ENCODE results near the gene FTO.

FTO gene

DNA sequence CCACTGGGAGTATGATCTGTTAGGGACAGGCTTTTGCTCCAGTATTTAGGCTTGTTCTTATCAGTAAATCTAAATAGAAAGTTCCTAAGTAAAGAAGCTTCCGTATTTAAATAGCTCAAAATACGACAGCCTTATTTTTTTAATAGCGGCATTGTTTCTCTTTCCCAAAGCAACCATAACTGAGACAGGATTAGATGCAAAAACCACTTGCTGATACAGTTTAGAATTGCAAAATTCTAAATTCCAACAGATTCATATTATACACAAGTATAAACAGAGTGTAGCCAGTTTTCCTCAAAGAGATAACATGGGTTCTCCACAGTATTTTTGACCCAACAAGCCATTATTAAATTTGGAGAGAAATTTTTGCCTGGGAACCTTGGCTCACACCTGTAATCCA lies 276.7 kb downstream of the FTO start:
- Histone ChIP-seq H3K27ac (ENCODE audit: low read length) (no peak overlapping the region), H3K4me3 (ENCODE audit: low read depth in 1 of 2, low read length in 2 of 2) (no peak overlapping the region), H3K27me3 (ENCODE audit: low read depth, low read length) (no peaks in the 10 kb centered on the region), H3K36me3 (ENCODE audit: control insufficient read depth in 1 of 2, insufficient read depth in 2 of 2, low read length in 2 of 2) (no peaks in the 10 kb centered on the region), H3K4me1 (ENCODE audit: control insufficient read depth in 1 of 2, insufficient read depth in 2 of 2, low read length in 2 of 2) (no peaks in the 10 kb centered on the region), H3K9me3 (ENCODE audit: control insufficient read depth in 1 of 2, low read length in 2 of 2) (no peaks in the 10 kb centered on the region)

DNA sequence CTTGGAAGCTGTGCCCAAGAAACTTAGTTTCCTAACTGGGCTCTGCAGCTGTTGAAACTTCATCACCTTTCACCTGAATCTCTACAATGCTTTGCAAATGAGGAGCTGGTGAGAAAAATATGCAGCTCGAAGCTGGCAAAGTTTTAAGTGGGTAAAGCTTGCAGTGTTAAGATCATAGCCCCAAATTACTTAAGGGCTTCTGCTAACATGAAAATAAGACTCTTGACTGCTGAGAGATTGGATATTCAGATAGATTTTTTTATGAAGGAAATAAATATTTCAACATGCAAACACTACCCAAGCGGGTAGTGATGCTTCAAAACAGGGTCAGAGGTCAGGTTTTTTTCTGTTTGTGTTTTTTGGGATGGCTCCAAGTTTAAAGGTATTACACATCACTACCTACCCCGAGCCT lies 278.7 kb downstream of the FTO start:
- Histone ChIP-seq H3K9me3 (ENCODE audit: control insufficient read depth in 1 of 2, low read length in 2 of 2) (no peaks in the 10 kb centered on the region), H3K27ac (ENCODE audit: low read length) (no peak overlapping the region), H3K27me3 (ENCODE audit: low read depth, low read length) (no peaks in the 10 kb centered on the region), H3K4me3 (ENCODE audit: low read depth in 1 of 2, low read length in 2 of 2) (no peak overlapping the region), H3K36me3 (ENCODE audit: control insufficient read depth in 1 of 2, insufficient read depth in 2 of 2, low read length in 2 of 2) (no peaks in the 10 kb centered on the region), H3K4me1 (ENCODE audit: control insufficient read depth in 1 of 2, insufficient read depth in 2 of 2, low read length in 2 of 2) (no peaks in the 10 kb centered on the region)

DNA sequence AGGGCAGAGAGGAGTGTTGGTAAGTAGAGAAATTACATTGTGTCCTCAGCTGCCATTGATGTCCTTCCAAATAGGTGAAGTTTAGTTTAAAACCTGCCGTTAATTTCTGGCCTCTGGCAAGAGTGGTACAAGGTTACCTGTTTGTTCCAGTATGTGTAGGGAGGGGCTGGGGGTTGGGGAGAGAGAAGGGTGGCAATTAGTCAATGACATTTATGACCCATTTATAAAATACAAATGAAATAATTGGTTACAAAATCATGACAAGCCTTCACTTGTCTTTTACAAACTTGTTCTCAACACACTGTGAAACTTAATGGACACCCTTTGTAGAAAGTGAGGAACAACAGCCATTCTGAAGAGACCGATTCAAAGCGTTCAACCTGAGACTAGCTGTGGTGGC lies 281.0 kb downstream of the FTO start:
- H3K9me3 ChIP-seq (ENCODE audit: control insufficient read depth in 1 of 2, low read length in 2 of 2) = no peaks in the 10 kb centered on the region
- no peak overlapping the region for H3K4me3 ChIP-seq (ENCODE audit: low read depth in 1 of 2, low read length in 2 of 2)
- H3K4me1 ChIP-seq (ENCODE audit: control insufficient read depth in 1 of 2, insufficient read depth in 2 of 2, low read length in 2 of 2) = no peaks in the 10 kb centered on the region
- no peaks in the 10 kb centered on the region for H3K36me3 ChIP-seq (ENCODE audit: control insufficient read depth in 1 of 2, insufficient read depth in 2 of 2, low read length in 2 of 2)
- H3K27me3 ChIP-seq (ENCODE audit: low read depth, low read length) = no peaks in the 10 kb centered on the region
- no peak overlapping the region for H3K27ac ChIP-seq (ENCODE audit: low read length)

DNA sequence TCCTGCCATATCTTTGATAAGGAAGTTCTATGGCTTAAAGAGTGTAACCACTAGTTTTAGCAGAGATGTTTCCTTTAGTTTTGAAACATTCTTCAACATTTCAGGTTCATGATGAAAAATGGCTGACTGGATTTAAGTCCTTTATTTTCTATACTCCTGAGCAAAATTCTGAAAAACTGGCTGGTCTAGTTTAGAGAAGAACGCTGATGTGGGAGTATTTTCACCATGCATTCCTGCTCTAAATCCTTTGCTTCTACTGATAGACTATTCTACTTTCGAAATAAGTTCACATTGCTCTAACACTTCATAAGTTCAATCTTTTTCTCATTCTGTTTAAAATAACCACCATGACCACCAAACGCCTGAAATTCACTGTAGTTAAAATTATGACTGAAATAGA lies 281.9 kb downstream of the FTO start:
- H3K4me1 ChIP-seq (ENCODE audit: control insufficient read depth in 1 of 2, insufficient read depth in 2 of 2, low read length in 2 of 2) = peaks cover 0 to under 1% of the 10 kb centered on the region in 2 donors
- H3K9me3 ChIP-seq (ENCODE audit: control insufficient read depth in 1 of 2, low read length in 2 of 2) = no peaks in the 10 kb centered on the region
- H3K36me3 ChIP-seq (ENCODE audit: control insufficient read depth in 1 of 2, insufficient read depth in 2 of 2, low read length in 2 of 2) = no peaks in the 10 kb centered on the region
- H3K27ac ChIP-seq (ENCODE audit: low read length) = no peak overlapping the region
- no peaks in the 10 kb centered on the region for H3K27me3 ChIP-seq (ENCODE audit: low read depth, low read length)
- no peak overlapping the region for H3K4me3 ChIP-seq (ENCODE audit: low read depth in 1 of 2, low read length in 2 of 2)

DNA sequence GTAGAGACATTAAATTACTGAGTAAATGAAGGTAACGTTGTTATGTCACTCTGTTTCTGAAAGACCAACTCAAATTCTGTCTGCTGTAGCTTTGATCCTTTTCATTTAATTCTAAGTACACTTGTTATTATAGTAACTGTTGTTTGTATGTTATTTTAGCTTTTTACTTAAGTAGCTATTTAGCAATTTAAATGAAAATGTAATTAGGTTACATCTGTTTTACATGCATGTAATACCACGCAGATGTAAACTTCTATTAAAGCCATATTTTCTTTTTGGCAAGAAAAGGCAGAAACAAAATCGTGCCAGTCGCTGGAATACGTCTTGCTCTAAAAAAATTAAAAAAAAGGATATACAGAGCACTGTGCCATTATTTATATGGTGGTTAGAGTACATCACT lies 282.8 kb downstream of the FTO start:
- H3K4me1 ChIP-seq (ENCODE audit: control insufficient read depth in 1 of 2, insufficient read depth in 2 of 2, low read length in 2 of 2) = peaks cover 0 to 10% of the 10 kb centered on the region in 2 donors
- no peak overlapping the region for H3K27ac ChIP-seq (ENCODE audit: low read length)
- no peaks in the 10 kb centered on the region for H3K9me3 ChIP-seq (ENCODE audit: control insufficient read depth in 1 of 2, low read length in 2 of 2)
- H3K27me3 ChIP-seq (ENCODE audit: low read depth, low read length) = no peaks in the 10 kb centered on the region
- H3K4me3 ChIP-seq (ENCODE audit: low read depth in 1 of 2, low read length in 2 of 2) = no peak overlapping the region
- no peaks in the 10 kb centered on the region for H3K36me3 ChIP-seq (ENCODE audit: control insufficient read depth in 1 of 2, insufficient read depth in 2 of 2, low read length in 2 of 2)

DNA sequence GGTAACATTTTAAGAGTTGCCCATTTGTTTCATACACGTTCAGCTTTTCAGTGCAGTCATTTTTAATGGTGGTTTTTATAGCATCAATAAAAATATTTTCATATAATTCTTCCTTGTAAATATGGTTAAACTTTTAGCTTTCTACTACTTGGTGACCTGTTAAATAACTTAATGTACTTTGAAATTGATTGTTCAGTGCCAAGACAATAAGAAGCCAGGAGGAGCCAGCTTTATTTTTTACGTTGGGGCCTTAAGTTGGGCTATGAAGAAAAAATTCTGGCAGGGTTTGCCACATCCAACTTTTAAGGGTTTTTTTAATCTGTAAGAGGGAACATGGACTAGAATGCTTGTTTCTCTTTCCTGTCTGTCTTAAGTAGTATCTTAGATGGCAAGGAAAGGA lies 284.2 kb downstream of the FTO start:
- H3K27me3 ChIP-seq (ENCODE audit: low read depth, low read length) = no peaks in the 10 kb centered on the region
- no peaks in the 10 kb centered on the region for H3K36me3 ChIP-seq (ENCODE audit: control insufficient read depth in 1 of 2, insufficient read depth in 2 of 2, low read length in 2 of 2)
- no peaks in the 10 kb centered on the region for H3K9me3 ChIP-seq (ENCODE audit: control insufficient read depth in 1 of 2, low read length in 2 of 2)
- H3K4me1 ChIP-seq (ENCODE audit: control insufficient read depth in 1 of 2, insufficient read depth in 2 of 2, low read length in 2 of 2) = peaks cover 0 to 12% of the 10 kb centered on the region in 2 donors
- H3K4me3 ChIP-seq (ENCODE audit: low read depth in 1 of 2, low read length in 2 of 2) = no peak overlapping the region
- H3K27ac ChIP-seq (ENCODE audit: low read length) = no peak overlapping the region

DNA sequence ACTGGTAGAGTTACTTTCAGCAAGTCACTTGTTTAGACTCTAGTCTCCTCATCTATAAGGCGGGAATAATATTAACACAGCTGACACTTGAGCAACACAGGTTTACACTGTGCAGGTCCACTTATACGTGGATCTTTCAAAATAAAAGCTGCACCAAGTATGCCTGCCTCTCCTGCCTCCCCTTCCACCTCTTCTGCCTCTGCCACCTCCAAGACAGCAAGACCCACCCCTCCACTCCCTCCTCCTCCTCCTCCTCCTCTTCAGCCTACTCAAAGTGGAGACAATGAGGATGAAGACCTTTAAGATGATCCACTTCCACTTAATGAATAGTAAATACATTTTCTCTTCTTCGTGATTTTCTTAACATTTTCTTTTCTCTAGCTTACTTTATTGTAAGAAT lies 285.6 kb downstream of the FTO start:
- Histone ChIP-seq H3K9me3 (ENCODE audit: control insufficient read depth in 1 of 2, low read length in 2 of 2) (no peaks in the 10 kb centered on the region), H3K27me3 (ENCODE audit: low read depth, low read length) (no peaks in the 10 kb centered on the region), H3K27ac (ENCODE audit: low read length) (no peak overlapping the region), H3K36me3 (ENCODE audit: control insufficient read depth in 1 of 2, insufficient read depth in 2 of 2, low read length in 2 of 2) (no peaks in the 10 kb centered on the region), H3K4me1 (ENCODE audit: control insufficient read depth in 1 of 2, insufficient read depth in 2 of 2, low read length in 2 of 2) (peaks cover 0 to 12% of the 10 kb centered on the region in 2 donors), H3K4me3 (ENCODE audit: low read depth in 1 of 2, low read length in 2 of 2) (no peak overlapping the region)

DNA sequence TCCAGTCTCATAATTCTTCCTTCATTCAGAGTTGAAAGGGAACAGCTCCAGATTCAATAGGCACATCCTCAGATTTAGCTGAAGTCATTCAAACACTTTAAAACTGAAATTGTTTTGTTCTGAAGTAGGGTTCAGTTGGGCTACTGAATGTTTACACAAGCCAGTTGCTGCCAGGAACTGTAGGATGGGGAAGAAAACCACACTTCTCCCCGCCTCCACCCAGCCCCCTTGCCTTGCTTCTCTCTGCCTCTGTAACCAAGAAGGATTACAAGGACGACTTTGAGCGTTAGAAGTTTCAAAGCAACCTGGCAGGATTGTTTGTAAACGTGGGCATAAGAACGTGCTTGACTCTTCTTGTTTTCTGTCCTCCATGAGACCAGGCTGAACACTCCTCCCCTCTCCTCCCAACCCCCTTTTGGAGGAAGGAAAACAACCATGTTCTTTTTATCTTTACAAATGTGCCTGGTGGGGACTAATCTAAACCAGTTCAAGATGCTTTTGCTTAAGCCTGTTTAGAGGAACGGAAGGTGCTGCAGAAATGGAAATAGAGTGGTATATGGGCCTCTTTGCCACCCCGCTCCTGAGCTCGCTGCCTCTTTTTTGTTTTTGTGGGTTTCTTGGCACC lies 287.9 kb downstream of the FTO start:
- H3K27me3 ChIP-seq (ENCODE audit: low read depth, low read length) = no peaks in the 10 kb centered on the region
- H3K36me3 ChIP-seq (ENCODE audit: control insufficient read depth in 1 of 2, insufficient read depth in 2 of 2, low read length in 2 of 2) = no peaks in the 10 kb centered on the region
- H3K4me1 ChIP-seq (ENCODE audit: control insufficient read depth in 1 of 2, insufficient read depth in 2 of 2, low read length in 2 of 2) = peaks cover 0 to 12% of the 10 kb centered on the region in 2 donors
- no peaks in the 10 kb centered on the region for H3K9me3 ChIP-seq (ENCODE audit: control insufficient read depth in 1 of 2, low read length in 2 of 2)
- no peak overlapping the region for H3K27ac ChIP-seq (ENCODE audit: low read length)
- no peak overlapping the region for H3K4me3 ChIP-seq (ENCODE audit: low read depth in 1 of 2, low read length in 2 of 2)

DNA sequence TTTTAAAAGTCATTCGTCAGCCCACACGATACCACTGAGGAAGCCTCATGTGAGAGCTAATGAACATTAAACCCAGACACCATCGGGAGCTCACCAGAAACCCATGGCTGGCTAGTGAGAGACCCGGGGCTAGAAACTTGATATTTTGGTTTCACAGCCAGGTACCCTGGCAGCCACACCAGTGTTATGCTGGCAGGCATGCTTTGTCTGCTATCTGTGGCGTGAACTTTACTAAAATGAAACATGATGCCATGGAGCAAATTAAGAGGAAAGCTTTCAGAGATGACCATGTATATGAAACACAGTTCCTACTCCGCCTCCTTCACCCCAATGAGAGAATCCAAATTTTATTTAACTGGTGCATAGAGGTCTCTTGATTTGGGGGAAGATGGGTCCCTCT lies 291.4 kb downstream of the FTO start:
- Histone ChIP-seq H3K9me3 (ENCODE audit: control insufficient read depth in 1 of 2, low read length in 2 of 2) (no peaks in the 10 kb centered on the region), H3K4me1 (ENCODE audit: control insufficient read depth in 1 of 2, insufficient read depth in 2 of 2, low read length in 2 of 2) (peaks cover 0 to 12% of the 10 kb centered on the region in 2 donors), H3K4me3 (ENCODE audit: low read depth in 1 of 2, low read length in 2 of 2) (no peak overlapping the region), H3K27me3 (ENCODE audit: low read depth, low read length) (no peaks in the 10 kb centered on the region), H3K27ac (ENCODE audit: low read length) (no peak overlapping the region), H3K36me3 (ENCODE audit: control insufficient read depth in 1 of 2, insufficient read depth in 2 of 2, low read length in 2 of 2) (peaks cover 0 to 5% of the 10 kb centered on the region in 2 donors)

DNA sequence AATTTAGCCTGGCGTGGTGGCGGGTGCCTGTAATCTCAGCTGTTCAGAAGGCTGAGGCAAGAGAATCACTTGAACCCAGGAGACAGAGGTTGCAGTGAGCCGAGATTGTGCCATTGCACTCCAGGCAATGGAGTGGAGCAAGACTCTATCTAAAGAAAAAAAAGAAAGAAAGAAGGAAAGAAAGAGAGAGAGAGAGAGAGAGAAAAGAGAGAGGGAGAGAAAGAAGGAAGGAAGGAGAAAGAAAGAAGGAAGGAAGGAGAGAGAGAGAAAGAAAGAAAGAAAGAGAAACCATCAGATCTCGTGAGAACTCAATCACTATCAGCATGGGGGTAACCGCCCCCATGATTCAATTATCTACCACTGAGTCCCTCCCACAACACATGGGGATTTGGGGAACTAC lies 293.0 kb downstream of the FTO start:
- no peak overlapping the region for H3K4me3 ChIP-seq (ENCODE audit: low read depth in 1 of 2, low read length in 2 of 2)
- H3K4me1 ChIP-seq (ENCODE audit: control insufficient read depth in 1 of 2, insufficient read depth in 2 of 2, low read length in 2 of 2) = no peaks in the 10 kb centered on the region
- no peaks in the 10 kb centered on the region for H3K27me3 ChIP-seq (ENCODE audit: low read depth, low read length)
- H3K27ac ChIP-seq (ENCODE audit: low read length) = no peak overlapping the region
- H3K36me3 ChIP-seq (ENCODE audit: control insufficient read depth in 1 of 2, insufficient read depth in 2 of 2, low read length in 2 of 2) = peaks cover 0 to 5% of the 10 kb centered on the region in 2 donors
- no peaks in the 10 kb centered on the region for H3K9me3 ChIP-seq (ENCODE audit: control insufficient read depth in 1 of 2, low read length in 2 of 2)

DNA sequence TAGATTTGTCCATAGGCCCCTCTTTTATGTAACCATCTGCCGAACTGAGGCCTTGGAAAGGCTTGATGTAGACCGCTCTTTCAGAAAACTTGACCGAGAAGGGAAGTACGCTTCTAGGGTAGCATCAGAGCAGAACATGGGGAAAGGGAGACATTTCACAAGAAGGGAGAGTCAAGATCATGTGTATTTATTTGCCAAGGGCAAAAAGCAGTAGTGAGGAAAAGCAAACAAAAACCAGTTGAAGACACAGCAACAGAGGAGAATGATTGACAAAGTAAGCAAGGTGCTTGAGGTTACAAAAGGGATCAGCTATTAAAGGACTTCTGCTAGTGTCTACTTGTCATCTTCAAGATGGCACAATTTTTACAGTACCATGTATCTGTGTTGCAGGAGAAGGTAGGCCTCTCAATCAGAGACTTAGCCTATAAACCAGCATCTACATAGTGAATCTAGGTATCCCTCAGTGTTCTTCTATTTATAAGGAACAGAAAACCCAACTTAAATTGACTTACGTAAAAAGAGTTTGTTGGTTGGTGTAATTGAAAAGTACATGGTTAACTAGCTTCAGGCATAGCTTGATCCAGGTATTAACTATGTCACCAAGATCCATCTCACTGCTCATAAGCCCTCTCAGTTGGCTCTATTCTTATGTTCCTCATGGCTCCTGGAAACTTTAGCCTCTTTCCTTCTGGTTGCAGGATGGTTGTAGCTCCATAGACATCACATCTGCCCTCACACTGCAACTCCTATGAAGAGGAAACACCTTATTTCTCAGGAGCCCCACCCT lies 294.3 kb downstream of the FTO start:
- Histone ChIP-seq H3K9me3 (ENCODE audit: control insufficient read depth in 1 of 2, low read length in 2 of 2) (no peaks in the 10 kb centered on the region), H3K4me3 (ENCODE audit: low read depth in 1 of 2, low read length in 2 of 2) (no peak overlapping the region), H3K27ac (ENCODE audit: low read length) (no peak overlapping the region), H3K27me3 (ENCODE audit: low read depth, low read length) (no peaks in the 10 kb centered on the region), H3K4me1 (ENCODE audit: control insufficient read depth in 1 of 2, insufficient read depth in 2 of 2, low read length in 2 of 2) (no peaks in the 10 kb centered on the region), H3K36me3 (ENCODE audit: control insufficient read depth in 1 of 2, insufficient read depth in 2 of 2, low read length in 2 of 2) (peaks cover 0 to 5% of the 10 kb centered on the region in 2 donors)

All from muscle layer of duodenum (tissue), 2 donors.